Gastroesophageal sphincter (tissue), 4 donors: ENCODE measurements around the gene RBM47. TPM values are rescaled to one million over a fixed set of nuclear protein-coding genes. Genes with fewer than 3 reads are reported as not detected.
A peak's percentile ranks its signal among the peaks of the same experiment; 100 is the strongest.

Experiments
- ATAC-seq: fragments of 150-250 bp; one replicate; pipeline ENCODE4 v1.9.1; 2016; ENCODE audit warnings: mild to moderate bottlenecking, moderate library complexity
- H3K27ac ChIP-seq, 4 donors: fragments of 200-600 bp; sonication (generic) in 3 of 4; 1 replicate in 3 of 4; 2 replicates in 1 of 4; pipeline ENCODE4 v1.5.1; 2016 to 2019
- H3K27me3 ChIP-seq: fragments of 200-600 bp; sonication (generic); one replicate; pipeline ENCODE4 v1.5.1; 2019
- H3K36me3 ChIP-seq, 2 donors: fragments of 200-600 bp; sonication (generic); one replicate each; pipeline ENCODE4 v1.5.1; 2019; ENCODE audit warnings: control low read depth in 1 of 2
- H3K4me1 ChIP-seq, 3 donors: fragments of 200-600 bp; sonication (generic); 1 replicate in 2 of 3; 2 replicates in 1 of 3; pipeline ENCODE4 v1.5.1; 2016 to 2019; ENCODE audit warnings: control low read depth in 2 of 3
- H3K4me3 ChIP-seq, 2 donors: fragments of 200-600 bp; sonication (generic); one replicate each; pipeline ENCODE4 v1.5.1; 2019; ENCODE audit warnings: mild to moderate bottlenecking in 1 of 2, moderate library complexity in 1 of 2
- H3K9me3 ChIP-seq, 3 donors: fragments of 200-600 bp; sonication (generic); one replicate each; pipeline ENCODE4 v1.5.1; 2017 to 2019; ENCODE audit warnings: control low read depth in 2 of 3
- EP300 ChIP-seq: sonication (generic); formaldehyde crosslinking; IDR thresholded peaks from one replicate; pipeline ENCODE4 v1.6.1; 2017; ENCODE audit warnings: antibody characterized with exemption, mild to moderate bottlenecking
- POLR2A ChIP-seq, 2 donors: fragments of 450-650 bp; IDR thresholded peaks; one replicate each; pipeline ENCODE4 v1.6.1; 2017; ENCODE audit warnings: antibody characterized with exemption in 2 of 2, mild to moderate bottlenecking in 2 of 2, moderate library complexity in 1 of 2
- POLR2AphosphoS5 ChIP-seq: sonication (generic); formaldehyde crosslinking; IDR thresholded peaks from one replicate; pipeline ENCODE4 v1.6.1; 2017; ENCODE audit warnings: antibody characterized with exemption
- WGBS, 2 donors: methylation state at CpG; one replicate each; pipeline ENCODE4 v1.1.5; 2018; ENCODE audit warnings: low coverage in 1 of 2; 5-methylcytosine and 5-hydroxymethylcytosine counted together
- total RNA-seq, 4 donors: library from RNA; depleted of rRNA; stranded (reverse); fragments of >200 nt; gene quantifications; one replicate each; pipeline ENCODE4 v1.1.0, GENCODE V29; 2016
- TF ChIP-seq, protein P1 (sequence below), 4 experiments: fragments of 200-600 bp in 2 of 4; fragments of 450-650 bp in 2 of 4; sonication (generic) in 1 of 4; IDR thresholded peaks; one replicate each; pipeline ENCODE4 v1.5.1; 2017 to 2019; ENCODE audit warnings: antibody characterized with exemption in 4 of 4, mild to moderate bottlenecking in 2 of 4, moderate library complexity in 2 of 4

RBM47 gene
- total RNA-seq, 4 donors from 2014 or later, result 9.1 to 36.9 (median 26.4) TPM

DNA sequence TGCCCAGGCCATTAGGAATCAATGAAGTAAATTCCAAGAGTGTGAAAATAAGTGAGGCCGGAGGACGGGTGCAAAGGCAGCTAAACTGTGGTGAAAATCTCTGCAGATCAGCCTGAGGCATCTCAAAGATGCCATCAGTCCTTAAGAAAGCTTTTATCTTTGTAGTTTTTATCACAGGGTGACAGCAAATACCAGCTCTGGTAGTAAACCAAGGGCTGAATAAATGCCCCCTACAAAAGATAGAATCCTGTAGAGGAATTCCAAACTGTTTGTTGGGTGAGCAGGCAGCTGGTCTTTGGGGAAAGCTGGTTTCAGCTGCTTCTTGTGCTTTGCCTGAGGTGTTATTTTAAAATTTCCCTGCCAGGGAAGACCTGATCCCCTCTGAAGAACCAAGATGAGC lies 21.6 kb upstream of the RBM47 start:
- 50% methylated on average over 1 of the region's 2 CpGs; no CpG with 5 or more reads in 1 of the 2 donors for WGBS, 2 donors
- no peaks in the 10 kb centered on the region for H3K9me3 ChIP-seq
- no peak overlapping the region for H3K4me3 ChIP-seq
- TF ChIP-seq, protein P1, sequence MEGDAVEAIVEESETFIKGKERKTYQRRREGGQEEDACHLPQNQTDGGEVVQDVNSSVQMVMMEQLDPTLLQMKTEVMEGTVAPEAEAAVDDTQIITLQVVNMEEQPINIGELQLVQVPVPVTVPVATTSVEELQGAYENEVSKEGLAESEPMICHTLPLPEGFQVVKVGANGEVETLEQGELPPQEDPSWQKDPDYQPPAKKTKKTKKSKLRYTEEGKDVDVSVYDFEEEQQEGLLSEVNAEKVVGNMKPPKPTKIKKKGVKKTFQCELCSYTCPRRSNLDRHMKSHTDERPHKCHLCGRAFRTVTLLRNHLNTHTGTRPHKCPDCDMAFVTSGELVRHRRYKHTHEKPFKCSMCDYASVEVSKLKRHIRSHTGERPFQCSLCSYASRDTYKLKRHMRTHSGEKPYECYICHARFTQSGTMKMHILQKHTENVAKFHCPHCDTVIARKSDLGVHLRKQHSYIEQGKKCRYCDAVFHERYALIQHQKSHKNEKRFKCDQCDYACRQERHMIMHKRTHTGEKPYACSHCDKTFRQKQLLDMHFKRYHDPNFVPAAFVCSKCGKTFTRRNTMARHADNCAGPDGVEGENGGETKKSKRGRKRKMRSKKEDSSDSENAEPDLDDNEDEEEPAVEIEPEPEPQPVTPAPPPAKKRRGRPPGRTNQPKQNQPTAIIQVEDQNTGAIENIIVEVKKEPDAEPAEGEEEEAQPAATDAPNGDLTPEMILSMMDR (IDR thresholded peaks at IDR 0.05), result no peak
- TF ChIP-seq POLR2AphosphoS5 (no peak), POLR2A (IDR thresholded peaks at IDR 0.05) (no peak), EP300 (no peak)
- ATAC-seq, result no peak
- no peaks in the 10 kb centered on the region for H3K36me3 ChIP-seq
- H3K27me3 ChIP-seq, result no peaks in the 10 kb centered on the region
- H3K4me1 ChIP-seq, result no peaks in the 10 kb centered on the region
- no peak overlapping the region for H3K27ac ChIP-seq

DNA sequence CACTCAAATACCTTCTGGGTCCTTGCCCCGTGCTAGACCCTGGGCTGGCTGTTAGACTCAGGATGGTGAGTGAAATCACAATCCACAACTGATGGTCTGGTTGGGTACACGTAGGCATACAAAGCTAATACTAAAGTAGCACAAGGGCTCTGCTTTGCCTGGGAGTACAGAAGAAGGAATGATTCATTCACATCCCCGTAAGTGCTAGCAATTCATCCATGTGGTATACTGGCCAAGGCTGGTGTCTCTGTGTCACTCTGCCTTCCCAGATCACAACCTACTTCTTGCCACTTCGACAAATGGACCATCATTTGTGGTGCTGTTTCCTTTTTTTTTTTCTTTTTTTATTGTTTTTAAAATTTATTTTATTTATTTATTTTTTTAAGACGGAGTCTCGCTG lies 19.7 kb upstream of the RBM47 start:
- ATAC-seq, result no peak
- Histone ChIP-seq H3K4me1 (no peaks in the 10 kb centered on the region), H3K36me3 (no peaks in the 10 kb centered on the region), H3K4me3 (no peak overlapping the region), H3K9me3 (no peaks in the 10 kb centered on the region), H3K27me3 (no peaks in the 10 kb centered on the region), H3K27ac (no peak overlapping the region)
- WGBS, 2 donors, result 43 to 79% methylated on average over 2 to 4 of the region's 6 CpGs
- TF ChIP-seq EP300 (no peak), POLR2A (IDR thresholded peaks at IDR 0.05) (no peak), POLR2AphosphoS5 (no peak)
- TF ChIP-seq, protein P1 (IDR thresholded peaks at IDR 0.05), result no peak

DNA sequence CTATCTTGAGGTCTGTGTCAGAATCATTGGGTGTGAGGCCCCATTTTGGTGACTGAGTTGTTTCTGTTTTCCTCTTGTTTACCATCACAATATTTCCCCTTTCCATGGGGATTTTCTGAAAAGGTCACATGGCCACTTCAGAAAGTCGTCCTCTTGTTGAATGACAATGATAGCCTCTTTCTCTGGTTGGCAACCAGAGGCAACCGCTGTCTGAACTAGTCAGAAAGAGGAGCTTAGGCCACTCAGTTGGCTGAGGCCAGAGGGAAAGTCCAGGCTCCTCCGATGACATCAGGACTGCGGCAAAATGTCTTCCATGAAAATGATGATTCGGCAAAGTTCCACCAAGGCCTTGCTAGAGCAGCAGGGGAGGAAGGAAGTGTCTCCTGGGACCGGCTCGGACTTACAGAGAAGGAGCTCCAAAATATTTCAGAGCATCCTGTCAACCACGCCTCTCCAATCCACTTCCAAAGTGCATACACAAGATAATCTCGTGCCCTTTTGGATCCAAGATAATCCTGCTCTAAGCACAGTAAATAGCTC lies 19.1 kb upstream of the RBM47 start:
- Histone ChIP-seq H3K27me3 (no peaks in the 10 kb centered on the region), H3K36me3 (no peaks in the 10 kb centered on the region), H3K9me3 (no peaks in the 10 kb centered on the region), H3K4me3 (no peak overlapping the region), H3K27ac (no peak overlapping the region), H3K4me1 (no peaks in the 10 kb centered on the region)
- WGBS, 2 donors, result 41 to 77% methylated on average over 5 to 8 of the region's 9 CpGs
- ATAC-seq, result peak; percentile 25
- no peak for TF ChIP-seq POLR2A (IDR thresholded peaks at IDR 0.05)
- no peak for TF ChIP-seq EP300
- TF ChIP-seq, protein P1 (IDR thresholded peaks at IDR 0.05), result no peak
- no peak for TF ChIP-seq POLR2AphosphoS5

DNA sequence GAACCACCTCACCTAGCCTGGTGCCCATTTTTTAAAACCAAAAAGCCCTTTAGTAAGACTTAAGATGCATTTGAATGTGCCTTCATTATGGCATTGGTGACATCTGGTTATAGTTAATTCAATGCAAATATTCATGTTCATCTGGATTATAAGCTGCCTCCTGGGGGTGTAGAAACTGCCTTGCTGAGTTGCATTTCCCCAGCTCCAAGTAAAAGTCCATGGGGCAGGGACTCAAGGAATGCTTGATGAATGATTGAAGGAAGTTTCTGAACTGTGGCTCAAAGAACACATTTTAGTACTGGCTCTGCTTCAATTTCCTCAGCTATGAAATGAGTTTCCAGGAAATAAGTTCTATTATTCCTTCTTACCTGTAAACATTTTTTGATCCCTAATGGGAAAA lies 18.5 kb upstream of the RBM47 start:
- H3K36me3 ChIP-seq, result no peaks in the 10 kb centered on the region
- H3K27me3 ChIP-seq, result no peaks in the 10 kb centered on the region
- H3K4me1 ChIP-seq, result no peaks in the 10 kb centered on the region
- no peak overlapping the region for H3K27ac ChIP-seq
- H3K4me3 ChIP-seq, result no peak overlapping the region
- ATAC-seq, result no peak
- TF ChIP-seq, protein P1 (IDR thresholded peaks at IDR 0.05), result no peak
- TF ChIP-seq EP300 (no peak), POLR2A (IDR thresholded peaks at IDR 0.05) (no peak), POLR2AphosphoS5 (no peak)
- H3K9me3 ChIP-seq, result no peaks in the 10 kb centered on the region

DNA sequence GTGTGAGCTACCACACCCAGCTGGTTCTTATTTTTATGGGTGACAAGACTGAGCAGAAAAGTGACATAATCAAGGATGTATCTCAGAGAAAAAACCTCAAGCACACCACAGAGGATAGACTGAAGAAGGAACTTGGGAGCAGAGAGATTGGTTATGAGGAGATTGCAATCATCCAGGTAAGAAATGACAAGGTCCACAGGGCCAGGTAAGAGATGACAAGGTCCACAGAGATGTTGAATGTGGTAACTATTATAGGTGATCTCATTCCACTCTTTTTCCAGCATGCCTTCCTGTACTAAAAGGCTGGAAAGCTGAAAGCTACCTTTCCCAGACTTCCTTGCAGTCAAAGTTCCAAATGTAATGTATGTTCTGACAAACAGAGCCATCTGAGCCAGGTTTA lies 15.9 kb upstream of the RBM47 start:
- H3K9me3 ChIP-seq, result no peaks in the 10 kb centered on the region
- no peak for ATAC-seq
- no peak overlapping the region for H3K4me3 ChIP-seq
- no peak for TF ChIP-seq POLR2A (IDR thresholded peaks at IDR 0.05)
- TF ChIP-seq, protein P1 (IDR thresholded peaks at IDR 0.05), result no peak
- no peak for TF ChIP-seq EP300
- no peak for TF ChIP-seq POLR2AphosphoS5
- H3K27me3 ChIP-seq, result no peaks in the 10 kb centered on the region
- no peaks in the 10 kb centered on the region for H3K36me3 ChIP-seq
- H3K27ac ChIP-seq, result no peak overlapping the region
- no peaks in the 10 kb centered on the region for H3K4me1 ChIP-seq
